ENCODE results near the gene TMEM245. TPM values are rescaled to one million over a fixed set of nuclear protein-coding genes. Genes with fewer than 3 reads are reported as not detected.

Gene TMEM245
- total and polyA plus RNA-seq, 2 donors (not counting 1 experiment from before 2014, with no cell fraction given): 6.3 to 34.3 TPM

DNA sequence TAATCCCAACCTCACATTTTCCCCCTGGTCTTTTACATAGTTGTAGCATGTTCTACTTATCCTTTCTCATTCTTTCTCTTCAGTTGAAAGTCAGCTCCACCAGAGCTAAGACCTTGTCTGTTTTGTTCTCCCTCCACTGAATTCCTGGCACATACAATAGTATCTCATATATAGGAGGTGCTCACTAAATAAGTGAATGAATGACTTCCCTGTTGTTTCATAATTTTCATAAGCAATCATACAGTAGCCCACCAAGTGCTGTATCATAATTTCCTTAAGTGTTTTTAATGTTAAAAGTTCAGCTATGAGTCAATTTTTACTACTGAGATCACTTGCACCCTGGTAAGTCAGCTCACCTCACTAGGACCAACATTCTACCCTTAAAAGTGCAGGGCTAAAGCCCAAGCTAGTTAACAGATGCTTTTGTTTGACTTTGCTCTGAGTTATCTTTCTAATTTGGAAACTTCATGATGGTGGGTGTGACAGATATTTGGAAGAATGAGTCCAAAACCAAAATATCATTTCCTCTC is 27.6 kb downstream of the TMEM245 start:
- Histone ChIP-seq H3K4me1 (ENCODE audit: control insufficient read depth in 2 of 2, insufficient read depth in 2 of 2, low read length in 2 of 2) (no peaks in the 10 kb centered on the region), H4K20me1 (ENCODE audit: control insufficient read depth, insufficient read depth, low read length, poor library complexity, severe bottlenecking) (peaks cover 14% of the 10 kb centered on the region), H3K9me3 (ENCODE audit: control extremely low read depth in 1 of 3, control insufficient read depth in 2 of 3, insufficient read depth in 1 of 3, low read length in 2 of 3) (no peaks in the 10 kb centered on the region), H2AFZ (ENCODE audit: insufficient read depth, low read depth, low read length, poor library complexity, severe bottlenecking) (no peak overlapping the region), H3K36me3 (replicated peaks in 1 of 2; ENCODE audit: control extremely low read depth in 1 of 2, control insufficient read depth in 1 of 2, extremely low read depth in 1 of 2, insufficient read depth in 2 of 2, low read length in 1 of 2) (peaks cover 0 to 57% of the 10 kb centered on the region in 2 experiments), H3K27ac (ENCODE audit: low read length in 2 of 2) (no peak overlapping the region), H3K4me2 (replicated peaks; ENCODE audit: low read depth, low read length, poor library complexity, severe bottlenecking) (no peak overlapping the region), H3K9ac (ENCODE audit: low read length) (no peak overlapping the region), H3K4me3 (ENCODE audit: control extremely low read depth in 1 of 5, extremely low read depth in 1 of 5, insufficient read depth in 1 of 5, low read depth in 2 of 5, low read length in 4 of 5) (no peak overlapping the region), H3K79me2 (ENCODE audit: control insufficient read depth, insufficient read depth, low read length) (peaks cover 1% of the 10 kb centered on the region), H3K27me3 (replicated peaks in 1 of 4; ENCODE audit: control extremely low read depth in 1 of 4, control insufficient read depth in 3 of 4, insufficient read depth in 4 of 4, low read length in 3 of 4) (no peaks in the 10 kb centered on the region)
- intact Hi-C loops (cut with micrococcal nuclease): no loop called here
- Mint-ChIP-seq H3K4me3 (no peak overlapping the region), H3K9me3 (ENCODE audit: insufficient read depth) (no peaks in the 10 kb centered on the region), H3K27me3 (no peaks in the 10 kb centered on the region), H3K4me1 (peaks cover under 1% of the 10 kb centered on the region), H3K27ac (no peak overlapping the region)
- ChIA-PET CTCF (no interaction called here), POLR2A (no interaction called here)
- DNase-seq: no peak
- no peak for ATAC-seq (ENCODE audit: low read depth)
- TF ChIP-seq, protein P1, sequence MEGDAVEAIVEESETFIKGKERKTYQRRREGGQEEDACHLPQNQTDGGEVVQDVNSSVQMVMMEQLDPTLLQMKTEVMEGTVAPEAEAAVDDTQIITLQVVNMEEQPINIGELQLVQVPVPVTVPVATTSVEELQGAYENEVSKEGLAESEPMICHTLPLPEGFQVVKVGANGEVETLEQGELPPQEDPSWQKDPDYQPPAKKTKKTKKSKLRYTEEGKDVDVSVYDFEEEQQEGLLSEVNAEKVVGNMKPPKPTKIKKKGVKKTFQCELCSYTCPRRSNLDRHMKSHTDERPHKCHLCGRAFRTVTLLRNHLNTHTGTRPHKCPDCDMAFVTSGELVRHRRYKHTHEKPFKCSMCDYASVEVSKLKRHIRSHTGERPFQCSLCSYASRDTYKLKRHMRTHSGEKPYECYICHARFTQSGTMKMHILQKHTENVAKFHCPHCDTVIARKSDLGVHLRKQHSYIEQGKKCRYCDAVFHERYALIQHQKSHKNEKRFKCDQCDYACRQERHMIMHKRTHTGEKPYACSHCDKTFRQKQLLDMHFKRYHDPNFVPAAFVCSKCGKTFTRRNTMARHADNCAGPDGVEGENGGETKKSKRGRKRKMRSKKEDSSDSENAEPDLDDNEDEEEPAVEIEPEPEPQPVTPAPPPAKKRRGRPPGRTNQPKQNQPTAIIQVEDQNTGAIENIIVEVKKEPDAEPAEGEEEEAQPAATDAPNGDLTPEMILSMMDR (IDR thresholded peaks at IDR 0.05): no peak
- TF ChIP-seq EZH2 (IDR thresholded peaks at IDR 0.05; ENCODE audit: borderline replicate concordance, insufficient read depth, low read depth, low read length, poor library complexity, severe bottlenecking): no peak

DNA sequence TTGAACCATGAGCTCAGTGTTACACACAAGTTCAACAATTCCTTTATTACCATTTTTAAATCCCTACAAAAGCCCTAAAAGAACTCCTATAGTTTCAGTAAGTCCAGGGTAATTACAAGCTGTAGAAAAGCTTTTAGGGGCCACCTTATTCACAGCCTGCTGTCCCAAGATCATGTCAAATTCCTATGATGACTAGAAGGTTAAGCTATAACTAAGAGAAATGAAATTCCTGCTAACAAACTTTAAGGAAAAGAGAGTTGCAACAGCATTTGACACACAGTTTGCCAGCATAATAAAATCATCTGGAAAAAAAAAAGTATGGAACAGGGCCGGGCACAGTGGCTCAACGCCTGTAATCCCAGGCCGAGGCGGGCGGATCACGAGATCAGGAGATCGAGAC is 31.5 kb downstream of the TMEM245 start:
- no peak overlapping the region for H3K4me3 Mint-ChIP-seq
- no peak overlapping the region for H3K4me2 ChIP-seq (replicated peaks; ENCODE audit: low read depth, low read length, poor library complexity, severe bottlenecking)
- H3K4me3 ChIP-seq (ENCODE audit: control extremely low read depth in 1 of 5, extremely low read depth in 1 of 5, insufficient read depth in 1 of 5, low read depth in 2 of 5, low read length in 4 of 5): no peak overlapping the region
- H3K27ac ChIP-seq (ENCODE audit: low read length in 2 of 2): no peak overlapping the region
- no peaks in the 10 kb centered on the region for H3K27me3 Mint-ChIP-seq
- H3K27ac Mint-ChIP-seq: no peak overlapping the region
- ATAC-seq (ENCODE audit: low read depth) (no peak), DNase-seq (no peak)
- H3K9me3 Mint-ChIP-seq (ENCODE audit: insufficient read depth): no peaks in the 10 kb centered on the region
- H3K4me1 Mint-ChIP-seq: peaks cover 3% of the 10 kb centered on the region
- TF ChIP-seq EZH2 (IDR thresholded peaks at IDR 0.05; ENCODE audit: borderline replicate concordance, insufficient read depth, low read depth, low read length, poor library complexity, severe bottlenecking): no peak
- TF ChIP-seq, protein P1 (IDR thresholded peaks at IDR 0.05): no peak
- no peaks in the 10 kb centered on the region for H4K20me1 ChIP-seq (ENCODE audit: control insufficient read depth, insufficient read depth, low read length, poor library complexity, severe bottlenecking)
- ChIA-PET POLR2A (no interaction called here), CTCF (interaction anchor here (0.9 kb wide), 1 partner anchor 9 kb away, joined by 3 read pairs; no protein-coding TSS in a partner anchor)
- peaks cover 0 to 65% of the 10 kb centered on the region in 2 experiments for H3K36me3 ChIP-seq (replicated peaks in 1 of 2; ENCODE audit: control extremely low read depth in 1 of 2, control insufficient read depth in 1 of 2, extremely low read depth in 1 of 2, insufficient read depth in 2 of 2, low read length in 1 of 2)
- no peak overlapping the region for H2AFZ ChIP-seq (ENCODE audit: insufficient read depth, low read depth, low read length, poor library complexity, severe bottlenecking)
- 100% methylated on average over 5 of the region's 7 CpGs for WGBS (ENCODE audit: insufficient coverage)
- H3K9ac ChIP-seq (ENCODE audit: low read length): no peak overlapping the region
- no peaks in the 10 kb centered on the region for H3K27me3 ChIP-seq (replicated peaks in 1 of 4; ENCODE audit: control extremely low read depth in 1 of 4, control insufficient read depth in 3 of 4, insufficient read depth in 4 of 4, low read length in 3 of 4)
- intact Hi-C loops (cut with micrococcal nuclease): no loop called here
- H3K9me3 ChIP-seq (ENCODE audit: control extremely low read depth in 1 of 3, control insufficient read depth in 2 of 3, insufficient read depth in 1 of 3, low read length in 2 of 3): no peaks in the 10 kb centered on the region
- H3K4me1 ChIP-seq (ENCODE audit: control insufficient read depth in 2 of 2, insufficient read depth in 2 of 2, low read length in 2 of 2): no peaks in the 10 kb centered on the region
- H3K79me2 ChIP-seq (ENCODE audit: control insufficient read depth, insufficient read depth, low read length): no peaks in the 10 kb centered on the region
